Activated CD4-positive, alpha-beta memory T cell treated with anti-CD3 and anti-CD28 coated beads, Interleukin-2, amount 10 ng/mL, durations not matched to agents 7 days and 5 days (primary cell): Measurements from ENCODE around the gene RBBP8. TPM values are rescaled to one million over a fixed set of nuclear protein-coding genes. Genes with fewer than 3 reads are reported as not detected.

Source experiments
- CTCF ChIA-PET: fragments of 350-600 bp; sonication (Branson Sonifier 250); formaldehyde crosslinking; loops from one replicate; lab custom pipeline; 2021; ENCODE audit warnings: antibody characterized with exemption, inconsistent platforms; lab: Charles Lee
- POLR2A ChIA-PET: fragments of 350-600 bp; sonication (Branson Sonifier 250); formaldehyde crosslinking; loops from one replicate; lab custom pipeline; 2021; ENCODE audit warnings: antibody characterized with exemption; lab: Charles Lee
- DNase-seq: peaks from one replicate; pipeline ENCODE4 v3.0.0-alpha.2; 2020
- H3K27ac Mint-ChIP-seq: one replicate; pipeline ENCODE4 v1.8.0; 2021; ENCODE audit warnings: mild to moderate bottlenecking, mixed read lengths
- H3K27me3 Mint-ChIP-seq: one replicate; pipeline ENCODE4 v1.8.0; 2021; ENCODE audit warnings: mixed read lengths
- H3K36me3 Mint-ChIP-seq: one replicate; pipeline ENCODE4 v1.8.0; 2021; ENCODE audit warnings: low read depth, mixed read lengths
- H3K4me1 Mint-ChIP-seq: one replicate; pipeline ENCODE4 v1.8.0; 2021; ENCODE audit warnings: mixed read lengths
- H3K4me3 Mint-ChIP-seq: one replicate; pipeline ENCODE4 v1.8.0; 2021; ENCODE audit warnings: mild to moderate bottlenecking, mixed read lengths
- H3K9me3 Mint-ChIP-seq: one replicate; pipeline ENCODE4 v1.8.0; 2021; ENCODE audit warnings: mixed read lengths
- total RNA-seq, 2 experiments: library from RNA; stranded (reverse); gene quantifications; one replicate each; pipeline ENCODE4 v1.2.3, GENCODE V29; 2021

RBBP8 gene
- total RNA-seq, 2 experiments from 2014 or later: 55.0 to 55.9 TPM

- POLR2A ChIA-PET: interaction anchor here (1.2 kb wide), 1 partner anchor 137 kb away, joined by 4 read pairs; the partner anchor contains the start of gene RBBP8
- CTCF ChIA-PET: no interaction called here
- DNase-seq: no peak
- Mint-ChIP-seq H3K9me3 (peaks cover 9% of the 10 kb centered on the region), H3K4me1 (peaks cover 60% of the 10 kb centered on the region), H3K4me3 (no peak overlapping the region), H3K36me3 (peaks cover 20% of the 10 kb centered on the region), H3K27me3 (no peaks in the 10 kb centered on the region), H3K27ac (peak overlapping the region; percentile 65)
Observed at GRCh38 chr18:23069898-23070297, 136.8 kb downstream of the RBBP8 start.

DNA sequence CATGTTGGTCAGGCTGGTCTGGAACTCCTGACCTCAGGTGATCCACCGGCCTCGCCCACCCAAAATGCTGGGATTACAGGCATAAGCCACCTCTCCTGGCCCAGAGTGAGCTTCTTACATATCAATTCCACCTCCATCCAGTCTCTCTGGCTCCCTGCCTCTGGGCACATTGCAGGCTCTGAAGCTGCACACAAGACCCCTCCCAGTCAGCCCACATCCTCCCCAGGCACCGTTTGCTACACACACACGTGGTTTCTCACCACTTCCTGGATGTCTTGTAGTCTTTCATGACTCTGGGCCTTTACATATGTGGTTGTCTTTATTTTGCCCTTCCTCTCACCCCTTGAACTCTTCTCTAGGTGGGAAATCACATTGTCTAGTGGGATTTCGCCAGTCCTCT is 138.2 kb downstream of the RBBP8 start:
- peak; percentile 93 for DNase-seq
- H3K27ac Mint-ChIP-seq: peak overlapping the region; percentile 88
- H3K27me3 Mint-ChIP-seq: no peaks in the 10 kb centered on the region
- peaks cover 62% of the 10 kb centered on the region for H3K4me1 Mint-ChIP-seq
- peak overlapping the region; percentile 69 for H3K4me3 Mint-ChIP-seq
- CTCF ChIA-PET: interaction anchor here (0.7 kb wide), 1 partner anchor 11 kb away, joined by 3 read pairs; no protein-coding TSS in a partner anchor
- POLR2A ChIA-PET: interaction anchor here (0.9 to 1.3 kb wide), 4 partner anchors 17 to 138 kb away, joined by 3 to 7 read pairs (median 4); partner anchors contain the start of gene RBBP8
- peaks cover 9% of the 10 kb centered on the region for H3K9me3 Mint-ChIP-seq
- peaks cover 20% of the 10 kb centered on the region for H3K36me3 Mint-ChIP-seq

GRCh38 chr18:23072079-23072478 is 139.0 kb downstream of the RBBP8 start:
- POLR2A ChIA-PET: interaction anchor here (1.3 kb wide), 1 partner anchor 15 kb away, joined by 3 read pairs; no protein-coding TSS in a partner anchor
- peaks cover 9% of the 10 kb centered on the region for H3K9me3 Mint-ChIP-seq
- H3K4me1 Mint-ChIP-seq: peaks cover 61% of the 10 kb centered on the region
- CTCF ChIA-PET: interaction anchor here (0.7 to 2.1 kb wide), 2 partner anchors 10 to 59 kb away, joined by 3 to 4 read pairs; no protein-coding TSS in a partner anchor
- H3K4me3 Mint-ChIP-seq: no peak overlapping the region
- peak overlapping the region; percentile 88 for H3K27ac Mint-ChIP-seq
- no peaks in the 10 kb centered on the region for H3K27me3 Mint-ChIP-seq
- peaks cover 16% of the 10 kb centered on the region for H3K36me3 Mint-ChIP-seq
- no peak for DNase-seq

- ChIA-PET CTCF (interaction anchor here (2.1 kb wide), 1 partner anchor 57 kb away, joined by 4 read pairs; no protein-coding TSS in a partner anchor), POLR2A (no interaction called here)
- DNase-seq: no peak
- Mint-ChIP-seq H3K9me3 (peaks cover 5% of the 10 kb centered on the region), H3K27ac (no peak overlapping the region), H3K4me1 (peaks cover 59% of the 10 kb centered on the region), H3K36me3 (peaks cover 14% of the 10 kb centered on the region), H3K27me3 (no peaks in the 10 kb centered on the region), H3K4me3 (no peak overlapping the region)
Observed at GRCh38 chr18:23073996-23074606, 141.0 kb downstream of the RBBP8 start.

Other genes with a start within 250 kb of the RBBP8 start
- gene CABLES1, start 202.2 kb downstream of the RBBP8 start, total RNA-seq: 1 to 10 TPM; 2.7 to 2.8 TPM